MG63 (cell line): ENCODE measurements around the gene TBRG4. TPM values are rescaled to one million over a fixed set of nuclear protein-coding genes. Genes with fewer than 3 reads are reported as not detected.
"Not testable (repeated sequence)": the region's sequence is repeated elsewhere in the genome, so short reads cannot be mapped to it uniquely, and the experiment has no call there.

Experiments used
- DNase-seq: peaks from one replicate; pipeline ENCODE4 v3.0.0-alpha.2; 2020
- H3K27me3 ChIP-seq: fragments of 250-450 bp; sonication (Bioruptor Pico); 2 replicates; pipeline ENCODE4 v1.5.1; 2020; ENCODE audit warnings: mild to moderate bottlenecking, moderate library complexity
- H3K36me3 ChIP-seq: fragments of 250-450 bp; sonication (Bioruptor Pico); 2 replicates; pipeline ENCODE4 v1.5.1; 2020; ENCODE audit warnings: mild to moderate bottlenecking, moderate library complexity
- H3K4me3 ChIP-seq: fragments of 250-450 bp; sonication (Bioruptor Pico); 2 replicates; pipeline ENCODE4 v1.5.1; 2020; ENCODE audit warnings: mild to moderate bottlenecking, moderate library complexity
- H3K9me3 ChIP-seq: fragments of 250-450 bp; sonication (Bioruptor Pico); 2 replicates; pipeline ENCODE4 v1.5.1; 2020; ENCODE audit warnings: mild to moderate bottlenecking, moderate library complexity
- total RNA-seq: library from RNA; depleted of rRNA; stranded (reverse); fragments of >200 nt; shearing (Covaris generic); gene quantifications from 2 replicates; pipeline ENCODE4 v1.2.3, GENCODE V29; 2014; ENCODE audit warnings: low replicate concordance; rRNA removed

TBRG4 gene
- 82.0 and 126 TPM in 2 replicates for total RNA-seq

- Histone ChIP-seq H3K36me3 (peaks cover 40% of the 10 kb centered on the region), H3K9me3 (no peaks in the 10 kb centered on the region), H3K27me3 (no peaks in the 10 kb centered on the region; the same call in 1 of the 2 replicates), H3K4me3 (peak within 1 kb of the TSS; percentile 87)
- peak; percentile 94 for DNase-seq
Measured at GRCh38 chr7:45111298-45112223, at the start of gene TBRG4. Gene TBRG4, minus strand, starts transcription at chr7:45111697. Its CDS starts 2,460 bp downstream, at chr7:45109237.

GRCh38 chr7:45161138-45161537 lies 49.6 kb upstream of the TBRG4 start:
- Histone ChIP-seq H3K27me3 (0 out of 2 replicates have a peak, but pooled peaks cover 5% of the 10 kb centered on the region), H3K9me3 (no peaks in the 10 kb centered on the region), H3K36me3 (no peaks in the 10 kb centered on the region), H3K4me3 (no peak overlapping the region)
- DNase-seq: no peak

GRCh38 chr7:45160417-45160881 lies 49.0 kb upstream of the TBRG4 start:
- DNase-seq: no peak
- Histone ChIP-seq H3K36me3 (no peaks in the 10 kb centered on the region), H3K4me3 (no peak overlapping the region), H3K27me3 (0 out of 2 replicates have a peak, but pooled peaks cover 5% of the 10 kb centered on the region), H3K9me3 (no peaks in the 10 kb centered on the region)

- Histone ChIP-seq H3K4me3 (no peak overlapping the region), H3K9me3 (no peaks in the 10 kb centered on the region), H3K36me3 (no peaks in the 10 kb centered on the region), H3K27me3 (no peaks in the 10 kb centered on the region)
- no peak for DNase-seq
Measured at GRCh38 chr7:45159296-45159695, 47.8 kb upstream of the TBRG4 start.

- no peak overlapping the region for H3K4me3 ChIP-seq
- H3K27me3 ChIP-seq: no peaks in the 10 kb centered on the region
- no peak for DNase-seq
- H3K9me3 ChIP-seq: no peaks in the 10 kb centered on the region
- H3K36me3 ChIP-seq: no peaks in the 10 kb centered on the region
Measured at GRCh38 chr7:45158471-45158870, 47.0 kb upstream of the TBRG4 start.

GRCh38 chr7:45157653-45158401 lies 46.3 kb upstream of the TBRG4 start, which contains the start of gene RAMP3:
Gene RAMP3, plus strand, starts transcription at chr7:45157791. Its CDS starts 38 bp downstream, at chr7:45157829.
- no peak within 1 kb of the TSS for H3K4me3 ChIP-seq
- no peak for DNase-seq
- H3K36me3 ChIP-seq: no peaks in the 10 kb centered on the region
- no peaks in the 10 kb centered on the region for H3K9me3 ChIP-seq
- no peaks in the 10 kb centered on the region for H3K27me3 ChIP-seq

GRCh38 chr7:45157286-45157652 lies 45.8 kb upstream of the TBRG4 start:
- no peaks in the 10 kb centered on the region for H3K27me3 ChIP-seq

GRCh38 chr7:45156516-45157272 lies 45.2 kb upstream of the TBRG4 start:
- Histone ChIP-seq H3K27me3 (no peaks in the 10 kb centered on the region), H3K36me3 (no peaks in the 10 kb centered on the region), H3K9me3 (no peaks in the 10 kb centered on the region), H3K4me3 (no peak overlapping the region)
- no peak for DNase-seq

More at GRCh38 chr7:45157286-45157652, 45.8 kb upstream of the TBRG4 start:
- no peak overlapping the region for H3K4me3 ChIP-seq
- H3K9me3 ChIP-seq: no peaks in the 10 kb centered on the region
- no peak for DNase-seq
- H3K36me3 ChIP-seq: no peaks in the 10 kb centered on the region

GRCh38 chr7:45155941-45156340 lies 44.4 kb upstream of the TBRG4 start:
- Histone ChIP-seq H3K4me3 (no peak overlapping the region), H3K27me3 (no peaks in the 10 kb centered on the region), H3K36me3 (no peaks in the 10 kb centered on the region), H3K9me3 (no peaks in the 10 kb centered on the region)
- DNase-seq: no peak

- DNase-seq: no peak
- H3K36me3 ChIP-seq: no peaks in the 10 kb centered on the region
- H3K27me3 ChIP-seq: no peaks in the 10 kb centered on the region
- H3K4me3 ChIP-seq: no peak overlapping the region
- H3K9me3 ChIP-seq: no peaks in the 10 kb centered on the region
Measured at GRCh38 chr7:45155357-45155900, 43.9 kb upstream of the TBRG4 start.

- not testable (repeated sequence) for H3K36me3 ChIP-seq, H3K4me3 ChIP-seq, H3K27me3 ChIP-seq, H3K9me3 ChIP-seq, DNase-seq
Measured at GRCh38 chr7:45153861-45154260, 42.4 kb upstream of the TBRG4 start.

GRCh38 chr7:45153233-45153632 lies 41.7 kb upstream of the TBRG4 start:
- no peak for DNase-seq

GRCh38 chr7:45151967-45152366 lies 40.5 kb upstream of the TBRG4 start:
- no peak for DNase-seq
- no peak overlapping the region for H3K4me3 ChIP-seq
- no peaks in the 10 kb centered on the region for H3K27me3 ChIP-seq
- no peaks in the 10 kb centered on the region for H3K9me3 ChIP-seq
- no peaks in the 10 kb centered on the region for H3K36me3 ChIP-seq

More at GRCh38 chr7:45153233-45153632, 41.7 kb upstream of the TBRG4 start:
- H3K4me3 ChIP-seq: no peak overlapping the region
- no peaks in the 10 kb centered on the region for H3K9me3 ChIP-seq
- no peaks in the 10 kb centered on the region for H3K27me3 ChIP-seq
- H3K36me3 ChIP-seq: no peaks in the 10 kb centered on the region

- Histone ChIP-seq H3K4me3 (no peak overlapping the region), H3K36me3 (no peaks in the 10 kb centered on the region), H3K9me3 (no peaks in the 10 kb centered on the region), H3K27me3 (no peaks in the 10 kb centered on the region)
- no peak for DNase-seq
Measured at GRCh38 chr7:45151131-45151684, 39.7 kb upstream of the TBRG4 start.

- DNase-seq: no peak
- Histone ChIP-seq H3K4me3 (no peak overlapping the region), H3K27me3 (no peaks in the 10 kb centered on the region), H3K9me3 (no peaks in the 10 kb centered on the region), H3K36me3 (no peaks in the 10 kb centered on the region)
Measured at GRCh38 chr7:45150199-45150598, 38.7 kb upstream of the TBRG4 start.

- Histone ChIP-seq H3K4me3 (no peak overlapping the region), H3K27me3 (no peaks in the 10 kb centered on the region), H3K9me3 (no peaks in the 10 kb centered on the region), H3K36me3 (no peaks in the 10 kb centered on the region)
- DNase-seq: no peak
Measured at GRCh38 chr7:45149606-45150005, 38.1 kb upstream of the TBRG4 start.
